ENCODE results near the gene RASSF10.

The RASSF10 gene

GRCh38 chr11:13011466-13012055 is 2.4 kb downstream of the RASSF10 start:
- TF ChIP-seq CTCF (conservative IDR thresholded peaks at IDR 0.05) (no peak), ZFX (IDR thresholded peaks at IDR 0.05) (no peak)
- H3K27ac ChIP-seq, result no peak overlapping the region

- H3K27ac ChIP-seq, result no peak overlapping the region
- no peak for TF ChIP-seq ZFX (IDR thresholded peaks at IDR 0.05)
- no peak for TF ChIP-seq CTCF (conservative IDR thresholded peaks at IDR 0.05)
Observed at GRCh38 chr11:13012056-13012661, 3.0 kb downstream of the RASSF10 start.

- H3K27ac ChIP-seq, result no peak overlapping the region
- TF ChIP-seq CTCF (conservative IDR thresholded peaks at IDR 0.05), result no peak
- TF ChIP-seq ZFX (IDR thresholded peaks at IDR 0.05), result no peak
Observed at GRCh38 chr11:13013054-13013488, 4.0 kb downstream of the RASSF10 start.

GRCh38 chr11:13015753-13016152 is 6.6 kb downstream of the RASSF10 start:
- TF ChIP-seq ZFX (IDR thresholded peaks at IDR 0.05) (no peak), CTCF (conservative IDR thresholded peaks at IDR 0.05) (no peak)
- no peak overlapping the region for H3K27ac ChIP-seq

GRCh38 chr11:13016415-13016814 is 7.3 kb downstream of the RASSF10 start:
- no peak overlapping the region for H3K27ac ChIP-seq
- TF ChIP-seq CTCF (conservative IDR thresholded peaks at IDR 0.05) (no peak), ZFX (IDR thresholded peaks at IDR 0.05) (no peak)

GRCh38 chr11:13019313-13019712 is 10.2 kb downstream of the RASSF10 start:
- no peak overlapping the region for H3K27ac ChIP-seq
- TF ChIP-seq ZFX (IDR thresholded peaks at IDR 0.05) (no peak), CTCF (conservative IDR thresholded peaks at IDR 0.05) (no peak)

GRCh38 chr11:13023423-13023822 is 14.3 kb downstream of the RASSF10 start:
- TF ChIP-seq ZFX (IDR thresholded peaks at IDR 0.05) (no peak), CTCF (conservative IDR thresholded peaks at IDR 0.05) (no peak)
- no peak overlapping the region for H3K27ac ChIP-seq
